Stimulated activated CD4-positive, alpha-beta T cell treated with anti-CD3 and anti-CD28 coated beads, Interleukin-2, amount 100 ng/mL, for 24 hours (primary cell): ENCODE measurements around the gene WDR47.
"Not testable (repeated sequence)": the region's sequence is repeated elsewhere in the genome, so short reads cannot be mapped to it uniquely, and the experiment has no call there.

Experiments
- DNase-seq, 2 donors: peaks; one replicate each; pipeline ENCODE4 v3.0.0-alpha.2; 2020

The WDR47 gene

GRCh38 chr1:109050228-109050995 lies 8.5 kb upstream of the WDR47 start:
- DNase-seq = no peak

GRCh38 chr1:109048335-109048734 lies 6.4 kb upstream of the WDR47 start:
- DNase-seq = no peak

GRCh38 chr1:109047339-109047738 lies 5.4 kb upstream of the WDR47 start:
- DNase-seq = no peak

GRCh38 chr1:109046671-109047070 lies 4.8 kb upstream of the WDR47 start:
- DNase-seq = no peak

- DNase-seq = no peak
Measured at GRCh38 chr1:109045595-109045994, 3.7 kb upstream of the WDR47 start.

- peak; percentile 26 to 42 for DNase-seq
Measured at GRCh38 chr1:109040989-109041620, 797 bp downstream of the WDR47 start.

- DNase-seq = no peak
Measured at GRCh38 chr1:109040627-109040988, 1.3 kb downstream of the WDR47 start.

- no peak for DNase-seq
Measured at GRCh38 chr1:109034382-109034781, 7.5 kb downstream of the WDR47 start.

- not testable (repeated sequence) for DNase-seq
Measured at GRCh38 chr1:109029493-109029892, 12.4 kb downstream of the WDR47 start.

- DNase-seq = no peak
Measured at GRCh38 chr1:109027841-109028240, 14.1 kb downstream of the WDR47 start.

GRCh38 chr1:109025694-109026093 lies 16.2 kb downstream of the WDR47 start:
- DNase-seq = no peak

- no peak for DNase-seq
Measured at GRCh38 chr1:109024646-109025045, 17.3 kb downstream of the WDR47 start.

- DNase-seq = no peak
Measured at GRCh38 chr1:109020693-109021257, 21.1 kb downstream of the WDR47 start.

- not testable (repeated sequence) for DNase-seq
Measured at GRCh38 chr1:109017719-109018118, 24.2 kb downstream of the WDR47 start.

GRCh38 chr1:109017134-109017533 lies 24.8 kb downstream of the WDR47 start:
- DNase-seq = no peak

GRCh38 chr1:109011335-109011734 lies 30.6 kb downstream of the WDR47 start:
- no peak for DNase-seq

- peak in 1 of 2 donors; percentile 7 for DNase-seq
Measured at GRCh38 chr1:108996622-108997021, 45.3 kb downstream of the WDR47 start.

GRCh38 chr1:108983114-108983513 lies 58.8 kb downstream of the WDR47 start:
- DNase-seq = no peak

- no peak for DNase-seq
Measured at GRCh38 chr1:108976658-108977057, 65.2 kb downstream of the WDR47 start.

- DNase-seq = no peak
Measured at GRCh38 chr1:108972951-108973350, 69.0 kb downstream of the WDR47 start.

- no peak for DNase-seq
Measured at GRCh38 chr1:108969346-108969745, 72.6 kb downstream of the WDR47 start.

GRCh38 chr1:108963052-108963686 lies 78.7 kb downstream of the WDR47 start, which contains the start of gene CLCC1:
CLCC1 (minus strand) TSS chr1:108963484; CDS start chr1:108950437, 13,047 bp downstream.
- DNase-seq = peak; percentile 92

- peak; percentile 38 to 51 for DNase-seq
Measured at GRCh38 chr1:108962681-108963051, 79.2 kb downstream of the WDR47 start.
